Suprapubic skin (tissue), 3 donors: ENCODE data around the gene GNAI1.

Experiments used
- EP300 ChIP-seq: sonication (generic); formaldehyde crosslinking; IDR thresholded peaks from one replicate; pipeline ENCODE4 v1.6.1; 2017; ENCODE audit warnings: antibody characterized with exemption
- POLR2A ChIP-seq, 2 donors: fragments of 450-650 bp; IDR thresholded peaks; one replicate each; pipeline ENCODE4 v1.6.1; 2017; ENCODE audit warnings: antibody characterized with exemption in 2 of 2, mild to moderate bottlenecking in 2 of 2, moderate library complexity in 2 of 2
- TF ChIP-seq, protein P1 (sequence below), 2 donors: fragments of 200-600 bp in 1 of 2; fragments of 450-650 bp in 1 of 2; sonication (generic) in 1 of 2; IDR thresholded peaks; one replicate each; pipeline ENCODE4 v1.5.1; 2016 to 2019; ENCODE audit warnings: antibody characterized with exemption in 2 of 2, mild to moderate bottlenecking in 1 of 2, moderate library complexity in 1 of 2

DNA sequence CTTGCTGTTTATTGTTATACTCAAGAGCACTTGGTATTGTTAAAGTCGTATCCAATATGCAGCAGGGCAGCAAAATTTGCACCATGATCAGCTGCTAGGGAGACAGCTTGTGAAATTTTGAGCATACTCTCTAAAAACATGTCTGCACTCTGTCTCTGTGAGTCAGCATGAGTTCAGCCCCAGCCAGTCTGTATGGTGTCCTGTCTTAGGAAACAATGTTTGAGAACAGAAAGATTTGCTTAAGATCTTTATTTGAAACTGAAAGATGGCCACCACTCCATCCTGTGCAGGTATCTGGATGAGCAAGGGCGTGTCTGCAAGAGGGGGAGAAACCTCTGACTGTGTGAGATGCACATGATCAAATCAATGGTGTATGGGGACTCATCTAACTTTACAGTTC, 97.1 kb downstream of the GNAI1 start:
- TF ChIP-seq POLR2A (IDR thresholded peaks at IDR 0.05) (no peak), EP300 (no peak)
- TF ChIP-seq, protein P1, sequence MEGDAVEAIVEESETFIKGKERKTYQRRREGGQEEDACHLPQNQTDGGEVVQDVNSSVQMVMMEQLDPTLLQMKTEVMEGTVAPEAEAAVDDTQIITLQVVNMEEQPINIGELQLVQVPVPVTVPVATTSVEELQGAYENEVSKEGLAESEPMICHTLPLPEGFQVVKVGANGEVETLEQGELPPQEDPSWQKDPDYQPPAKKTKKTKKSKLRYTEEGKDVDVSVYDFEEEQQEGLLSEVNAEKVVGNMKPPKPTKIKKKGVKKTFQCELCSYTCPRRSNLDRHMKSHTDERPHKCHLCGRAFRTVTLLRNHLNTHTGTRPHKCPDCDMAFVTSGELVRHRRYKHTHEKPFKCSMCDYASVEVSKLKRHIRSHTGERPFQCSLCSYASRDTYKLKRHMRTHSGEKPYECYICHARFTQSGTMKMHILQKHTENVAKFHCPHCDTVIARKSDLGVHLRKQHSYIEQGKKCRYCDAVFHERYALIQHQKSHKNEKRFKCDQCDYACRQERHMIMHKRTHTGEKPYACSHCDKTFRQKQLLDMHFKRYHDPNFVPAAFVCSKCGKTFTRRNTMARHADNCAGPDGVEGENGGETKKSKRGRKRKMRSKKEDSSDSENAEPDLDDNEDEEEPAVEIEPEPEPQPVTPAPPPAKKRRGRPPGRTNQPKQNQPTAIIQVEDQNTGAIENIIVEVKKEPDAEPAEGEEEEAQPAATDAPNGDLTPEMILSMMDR (IDR thresholded peaks at IDR 0.05) = no peak
